HepG2 (cell line): ENCODE data around the gene BAZ1A. TPM values are rescaled to one million over a fixed set of nuclear protein-coding genes. Genes with fewer than 3 reads are reported as not detected.

Experiments
- FOXP1 ChIP-seq, 2 experiments: fragments of 450-650 bp in 1 of 2; IDR thresholded peaks; 2 replicates each; pipeline ENCODE4 v1.6.1; 2017 to 2018; ENCODE audit warnings: antibody characterized with exemption in 1 of 2
- ZFP82 ChIP-seq: sonication (generic); formaldehyde crosslinking; IDR thresholded peaks from 2 replicates; pipeline ENCODE4 v1.5.1; 2020; ENCODE audit warnings: mild to moderate bottlenecking, missing genetic modification reagents, borderline replicate concordance
- ZMYM3 ChIP-seq: sonication (generic); formaldehyde crosslinking; IDR thresholded peaks from 2 replicates; pipeline ENCODE4 v1.5.1; 2020; ENCODE audit warnings: mild to moderate bottlenecking, missing genetic modification reagents
- ZNF12 ChIP-seq: sonication (generic); formaldehyde crosslinking; IDR thresholded peaks from 2 replicates; pipeline ENCODE4 v1.5.0; 2020; ENCODE audit warnings: missing genetic modification reagents
- ZNF121 ChIP-seq: sonication (generic); formaldehyde crosslinking; IDR thresholded peaks from 2 replicates; pipeline ENCODE4 v1.5.0; 2020; ENCODE audit warnings: mild to moderate bottlenecking, missing genetic modification reagents
- ZNF224 ChIP-seq: sonication (generic); formaldehyde crosslinking; IDR thresholded peaks from 2 replicates; pipeline ENCODE4 v1.5.0; 2020; ENCODE audit warnings: mild to moderate bottlenecking, missing genetic modification reagents
- ZNF30 ChIP-seq: sonication (generic); formaldehyde crosslinking; IDR thresholded peaks from 2 replicates; pipeline ENCODE4 v1.5.0; 2020; ENCODE audit warnings: mild to moderate bottlenecking, missing genetic modification reagents
- ZNF317 ChIP-seq: sonication (generic); formaldehyde crosslinking; IDR thresholded peaks from 2 replicates; pipeline ENCODE4 v1.5.0; 2020; ENCODE audit warnings: mild to moderate bottlenecking, missing genetic modification reagents
- ZNF441 ChIP-seq: sonication (generic); formaldehyde crosslinking; IDR thresholded peaks from 2 replicates; pipeline ENCODE4 v1.7.0; 2021; ENCODE audit warnings: missing genetic modification reagents, borderline replicate concordance
- ZNF672 ChIP-seq: sonication (generic); formaldehyde crosslinking; IDR thresholded peaks from 2 replicates; pipeline ENCODE4 v1.8.1; 2022; ENCODE audit warnings: missing genetic modification reagents
- ZNF766 ChIP-seq: sonication (generic); formaldehyde crosslinking; IDR thresholded peaks from 2 replicates; pipeline ENCODE4 v1.5.0; 2020; ENCODE audit warnings: missing genetic modification reagents, borderline replicate concordance
- ZSCAN29 ChIP-seq: sonication (generic); formaldehyde crosslinking; conservative IDR thresholded peaks from 2 replicates; pipeline ENCODE4 v1.4.0; 2020; ENCODE audit warnings: mild to moderate bottlenecking, missing genetic modification reagents
- polyA plus RNA-seq, 8 experiments: library from polyadenylated mRNA; depleted of rRNA in 3 of 8; stranded (reverse) in 7 of 8; unstranded in 1 of 8; fragments of >200 nt; fragmentation: Illumina TruSeq in 4 of 8; extraction: Trizol in 4 of 8; gene quantifications; 2 replicates each; pipeline versions ENCODE4 v1.2.1 to v1.2.3, GENCODE V29; 2011 to 2016; ENCODE audit warnings: low read depth in 4 of 8, missing spikeins in 1 of 8, mixed read lengths in 1 of 8; ENCODE audit not compliant: insufficient read depth in 1 of 8
- total RNA-seq, 5 experiments: library from RNA; depleted of rRNA; stranded (reverse); fragments of >200 nt; fragmentation: Illumina TruSeq; extraction: Trizol; gene quantifications; 2 replicates each; pipeline ENCODE4 v1.2.3, GENCODE V29; 2016; ENCODE audit warnings: low read depth in 1 of 5
- TF ChIP-seq, protein P1 (sequence below): sonication (generic); formaldehyde crosslinking; IDR thresholded peaks from 2 replicates; pipeline ENCODE4 v1.4.0; 2020; ENCODE audit warnings: low read depth, missing genetic modification reagents
- TF ChIP-seq, protein P2 (sequence below): sonication (generic); formaldehyde crosslinking; IDR thresholded peaks from 2 replicates; pipeline ENCODE4 v1.5.1; 2020; ENCODE audit warnings: mild to moderate bottlenecking, missing genetic modification reagents
- TF ChIP-seq, protein P3 (sequence below): sonication (generic); formaldehyde crosslinking; IDR thresholded peaks from 2 replicates; pipeline ENCODE4 v1.8.0; 2022; ENCODE audit warnings: missing genetic modification reagents, mild to moderate bottlenecking, inconsistent platforms, borderline replicate concordance
- TF ChIP-seq, protein P4 (sequence below): sonication (generic); formaldehyde crosslinking; IDR thresholded peaks from 2 replicates; pipeline ENCODE4 v1.4.0; 2020; ENCODE audit warnings: missing genetic modification reagents
- TF ChIP-seq, protein P5 (sequence below): sonication (generic); formaldehyde crosslinking; IDR thresholded peaks from 2 replicates; pipeline ENCODE4 v1.4.0; 2020; ENCODE audit warnings: missing genetic modification reagents

Gene BAZ1A
- total and polyA plus RNA-seq, 2 of the 13 experiments (the other 11 are each of a cell fraction or from before 2014, with no cell fraction given) = 20.9 to 56.8 TPM

DNA sequence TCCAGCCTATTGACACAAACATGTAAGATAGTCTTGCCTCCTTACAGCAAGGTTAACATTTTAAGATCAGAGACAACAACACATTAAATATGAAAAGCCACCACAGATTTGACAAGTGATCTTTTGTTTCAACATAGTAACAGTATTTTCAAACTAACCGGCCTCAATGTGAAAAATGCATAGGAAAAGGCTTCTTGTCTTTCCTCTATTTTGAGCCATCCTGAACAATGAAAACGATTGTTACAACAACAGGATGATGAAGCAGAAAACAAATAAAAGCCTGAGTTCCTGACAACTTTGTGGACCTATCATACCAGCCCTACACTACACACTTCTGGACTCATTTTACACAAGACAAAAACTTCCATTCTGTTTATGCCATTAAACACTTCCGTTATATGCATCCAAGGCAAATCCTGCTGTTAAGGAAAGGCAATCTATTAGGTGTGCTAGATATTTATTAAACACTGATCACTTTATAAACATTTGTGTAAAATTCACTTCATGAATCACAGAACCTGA, 37.3 kb downstream of the BAZ1A start (continued):
- no peak for TF ChIP-seq ZNF121 (CRISPR knock-in tag)
- TF ChIP-seq ZSCAN29 (CRISPR knock-in tag) = 0 out of 2 replicates have a peak, but pooled peaks have one; percentile 57
- no peak for TF ChIP-seq ZMYM3 (CRISPR knock-in tag)
- TF ChIP-seq, protein P1, sequence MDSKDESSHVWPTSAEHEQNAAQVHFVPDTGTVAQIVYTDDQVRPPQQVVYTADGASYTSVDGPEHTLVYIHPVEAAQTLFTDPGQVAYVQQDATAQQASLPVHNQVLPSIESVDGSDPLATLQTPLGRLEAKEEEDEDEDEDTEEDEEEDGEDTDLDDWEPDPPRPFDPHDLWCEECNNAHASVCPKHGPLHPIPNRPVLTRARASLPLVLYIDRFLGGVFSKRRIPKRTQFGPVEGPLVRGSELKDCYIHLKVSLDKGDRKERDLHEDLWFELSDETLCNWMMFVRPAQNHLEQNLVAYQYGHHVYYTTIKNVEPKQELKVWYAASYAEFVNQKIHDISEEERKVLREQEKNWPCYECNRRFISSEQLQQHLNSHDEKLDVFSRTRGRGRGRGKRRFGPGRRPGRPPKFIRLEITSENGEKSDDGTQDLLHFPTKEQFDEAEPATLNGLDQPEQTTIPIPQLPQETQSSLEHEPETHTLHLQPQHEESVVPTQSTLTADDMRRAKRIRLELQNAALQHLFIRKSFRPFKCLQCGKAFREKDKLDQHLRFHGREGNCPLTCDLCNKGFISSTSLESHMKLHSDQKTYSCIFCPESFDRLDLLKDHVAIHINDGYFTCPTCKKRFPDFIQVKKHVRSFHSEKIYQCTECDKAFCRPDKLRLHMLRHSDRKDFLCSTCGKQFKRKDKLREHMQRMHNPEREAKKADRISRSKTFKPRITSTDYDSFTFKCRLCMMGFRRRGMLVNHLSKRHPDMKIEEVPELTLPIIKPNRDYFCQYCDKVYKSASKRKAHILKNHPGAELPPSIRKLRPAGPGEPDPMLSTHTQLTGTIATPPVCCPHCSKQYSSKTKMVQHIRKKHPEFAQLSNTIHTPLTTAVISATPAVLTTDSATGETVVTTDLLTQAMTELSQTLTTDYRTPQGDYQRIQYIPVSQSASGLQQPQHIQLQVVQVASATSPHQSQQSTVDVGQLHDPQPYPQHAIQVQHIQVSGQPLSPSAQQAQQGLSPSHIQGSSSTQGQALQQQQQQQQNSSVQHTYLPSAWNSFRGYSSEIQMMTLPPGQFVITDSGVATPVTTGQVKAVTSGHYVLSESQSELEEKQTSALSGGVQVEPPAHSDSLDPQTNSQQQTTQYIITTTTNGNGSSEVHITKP (CRISPR knock-in tag) = 0 out of 2 replicates have a peak, but pooled peaks have one; percentile 12
- TF ChIP-seq ZNF766 = no peak
- no peak for TF ChIP-seq ZFP82 (CRISPR knock-in tag)
- no peak for TF ChIP-seq ZNF317 (CRISPR knock-in tag)
- TF ChIP-seq, protein P2, sequence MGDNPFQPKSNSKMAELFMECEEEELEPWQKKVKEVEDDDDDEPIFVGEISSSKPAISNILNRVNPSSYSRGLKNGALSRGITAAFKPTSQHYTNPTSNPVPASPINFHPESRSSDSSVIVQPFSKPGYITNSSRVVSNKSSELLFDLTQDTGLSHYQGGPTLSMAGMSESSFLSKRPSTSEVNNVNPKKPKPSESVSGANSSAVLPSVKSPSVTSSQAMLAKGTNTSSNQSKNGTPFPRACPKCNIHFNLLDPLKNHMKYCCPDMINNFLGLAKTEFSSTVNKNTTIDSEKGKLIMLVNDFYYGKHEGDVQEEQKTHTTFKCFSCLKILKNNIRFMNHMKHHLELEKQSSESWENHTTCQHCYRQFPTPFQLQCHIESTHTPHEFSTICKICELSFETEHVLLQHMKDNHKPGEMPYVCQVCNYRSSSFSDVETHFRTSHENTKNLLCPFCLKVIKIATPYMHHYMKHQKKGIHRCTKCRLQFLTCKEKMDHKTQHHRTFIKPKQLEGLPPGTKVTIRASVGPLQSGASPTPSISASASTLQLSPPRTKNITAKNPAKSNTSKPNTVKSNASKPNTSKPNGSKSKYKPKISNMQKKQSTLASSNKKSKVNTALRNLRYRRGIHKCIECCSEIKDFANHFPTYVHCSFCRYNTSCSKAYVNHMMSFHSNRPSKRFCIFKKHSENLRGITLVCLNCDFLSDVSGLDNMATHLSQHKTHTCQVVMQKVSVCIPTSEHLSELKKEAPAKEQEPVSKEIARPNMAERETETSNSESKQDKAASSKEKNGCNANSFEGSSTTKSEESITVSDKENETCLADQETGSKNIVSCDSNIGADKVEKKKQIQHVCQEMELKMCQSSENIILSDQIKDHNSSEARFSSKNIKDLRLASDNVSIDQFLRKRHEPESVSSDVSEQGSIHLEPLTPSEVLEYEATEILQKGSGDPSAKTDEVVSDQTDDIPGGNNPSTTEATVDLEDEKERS = 0 out of 2 replicates have a peak, but pooled peaks have one; percentile 12
- TF ChIP-seq FOXP1 (IDR thresholded peaks at IDR 0.05) = peak; percentile 57; the same call in 1 of the 2 replicates
- peak; percentile 88 for TF ChIP-seq FOXP1 (CRISPR knock-in tag; IDR thresholded peaks at IDR 0.05)
- no peak for TF ChIP-seq ZNF224 (CRISPR knock-in tag)
- TF ChIP-seq ZNF441 (CRISPR knock-in tag) = no peak
- peak; percentile 51; the same call in 1 of the 2 replicates for TF ChIP-seq ZNF12 (CRISPR knock-in tag)
- TF ChIP-seq ZNF30 = no peak
- TF ChIP-seq, protein P3, sequence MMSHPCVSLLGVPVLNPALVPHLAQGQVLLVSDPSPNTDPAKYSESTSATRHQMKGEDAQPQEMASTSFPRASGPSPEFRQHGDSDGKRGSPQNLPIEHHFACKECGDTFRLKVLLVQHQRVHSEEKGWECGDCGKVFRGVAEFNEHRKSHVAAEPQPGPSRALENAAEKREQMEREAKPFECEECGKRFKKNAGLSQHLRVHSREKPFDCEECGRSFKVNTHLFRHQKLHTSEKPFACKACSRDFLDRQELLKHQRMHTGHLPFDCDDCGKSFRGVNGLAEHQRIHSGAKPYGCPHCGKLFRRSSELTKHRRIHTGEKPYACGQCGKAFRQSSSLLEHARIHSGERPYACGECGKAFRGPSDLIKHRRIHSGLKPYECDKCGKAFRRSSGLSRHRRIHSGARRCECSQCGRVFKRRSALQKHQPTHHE (CRISPR knock-in tag) = no peak
- TF ChIP-seq, protein P4, sequence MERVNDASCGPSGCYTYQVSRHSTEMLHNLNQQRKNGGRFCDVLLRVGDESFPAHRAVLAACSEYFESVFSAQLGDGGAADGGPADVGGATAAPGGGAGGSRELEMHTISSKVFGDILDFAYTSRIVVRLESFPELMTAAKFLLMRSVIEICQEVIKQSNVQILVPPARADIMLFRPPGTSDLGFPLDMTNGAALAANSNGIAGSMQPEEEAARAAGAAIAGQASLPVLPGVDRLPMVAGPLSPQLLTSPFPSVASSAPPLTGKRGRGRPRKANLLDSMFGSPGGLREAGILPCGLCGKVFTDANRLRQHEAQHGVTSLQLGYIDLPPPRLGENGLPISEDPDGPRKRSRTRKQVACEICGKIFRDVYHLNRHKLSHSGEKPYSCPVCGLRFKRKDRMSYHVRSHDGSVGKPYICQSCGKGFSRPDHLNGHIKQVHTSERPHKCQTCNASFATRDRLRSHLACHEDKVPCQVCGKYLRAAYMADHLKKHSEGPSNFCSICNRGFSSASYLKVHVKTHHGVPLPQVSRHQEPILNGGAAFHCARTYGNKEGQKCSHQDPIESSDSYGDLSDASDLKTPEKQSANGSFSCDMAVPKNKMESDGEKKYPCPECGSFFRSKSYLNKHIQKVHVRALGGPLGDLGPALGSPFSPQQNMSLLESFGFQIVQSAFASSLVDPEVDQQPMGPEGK (CRISPR knock-in tag) = no peak; the same call in 1 of the 2 replicates
- TF ChIP-seq ZNF672 (CRISPR knock-in tag) = no peak
- TF ChIP-seq, protein P5, sequence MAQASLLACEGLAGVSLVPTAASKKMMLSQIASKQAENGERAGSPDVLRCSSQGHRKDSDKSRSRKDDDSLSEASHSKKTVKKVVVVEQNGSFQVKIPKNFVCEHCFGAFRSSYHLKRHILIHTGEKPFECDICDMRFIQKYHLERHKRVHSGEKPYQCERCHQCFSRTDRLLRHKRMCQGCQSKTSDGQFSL (CRISPR knock-in tag) = no peak
